Hepatocyte (in vitro differentiated cells): ENCODE measurements around the gene QARS1.

Experiments
- EZH2 ChIP-seq: fragments of 200-600 bp; sonication (generic); IDR thresholded peaks from 2 replicates; pipeline ENCODE4 v1.6.1; 2016; ENCODE audit warnings: antibody characterized with exemption, mild to moderate bottlenecking, borderline replicate concordance
- TF ChIP-seq, protein P1 (sequence below): fragments of 200-600 bp; sonication (generic); IDR thresholded peaks from 2 replicates; pipeline ENCODE4 v1.5.1; 2016; ENCODE audit warnings: antibody characterized with exemption, mild to moderate bottlenecking; ENCODE audit not compliant: poor library complexity

DNA sequence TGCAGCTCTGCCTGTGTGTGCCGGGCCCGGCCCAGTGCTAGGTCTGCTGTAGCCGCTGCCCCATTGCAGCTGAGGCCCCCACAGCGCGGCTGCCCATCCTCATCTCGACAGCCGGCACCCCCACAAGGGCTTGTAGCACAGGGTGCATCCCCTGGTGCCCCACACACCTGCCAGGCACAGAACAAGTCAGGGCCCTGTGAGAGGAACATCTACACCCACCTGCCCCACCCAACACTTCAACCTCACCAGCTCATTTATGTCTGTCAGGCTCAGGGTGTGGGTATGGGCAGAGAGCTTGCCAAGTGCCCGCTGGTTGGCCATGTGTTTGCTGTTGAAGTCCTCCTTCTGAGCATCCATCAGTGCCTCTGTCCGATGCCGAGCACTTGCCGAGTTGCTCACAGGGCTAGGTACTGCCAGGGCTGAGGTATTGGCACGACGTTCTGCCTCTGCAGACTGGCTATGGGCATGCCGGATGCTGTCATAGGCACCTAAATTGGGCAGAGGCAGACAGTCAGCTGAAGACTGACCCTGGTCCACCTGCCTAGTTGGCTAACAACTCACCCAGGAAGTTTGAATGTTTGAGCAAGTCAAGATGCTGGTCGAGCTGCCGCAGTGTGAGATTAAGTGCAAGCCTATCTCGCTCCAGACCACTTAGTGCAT, 18.5 kb upstream of the QARS1 start:
- TF ChIP-seq, protein P1, sequence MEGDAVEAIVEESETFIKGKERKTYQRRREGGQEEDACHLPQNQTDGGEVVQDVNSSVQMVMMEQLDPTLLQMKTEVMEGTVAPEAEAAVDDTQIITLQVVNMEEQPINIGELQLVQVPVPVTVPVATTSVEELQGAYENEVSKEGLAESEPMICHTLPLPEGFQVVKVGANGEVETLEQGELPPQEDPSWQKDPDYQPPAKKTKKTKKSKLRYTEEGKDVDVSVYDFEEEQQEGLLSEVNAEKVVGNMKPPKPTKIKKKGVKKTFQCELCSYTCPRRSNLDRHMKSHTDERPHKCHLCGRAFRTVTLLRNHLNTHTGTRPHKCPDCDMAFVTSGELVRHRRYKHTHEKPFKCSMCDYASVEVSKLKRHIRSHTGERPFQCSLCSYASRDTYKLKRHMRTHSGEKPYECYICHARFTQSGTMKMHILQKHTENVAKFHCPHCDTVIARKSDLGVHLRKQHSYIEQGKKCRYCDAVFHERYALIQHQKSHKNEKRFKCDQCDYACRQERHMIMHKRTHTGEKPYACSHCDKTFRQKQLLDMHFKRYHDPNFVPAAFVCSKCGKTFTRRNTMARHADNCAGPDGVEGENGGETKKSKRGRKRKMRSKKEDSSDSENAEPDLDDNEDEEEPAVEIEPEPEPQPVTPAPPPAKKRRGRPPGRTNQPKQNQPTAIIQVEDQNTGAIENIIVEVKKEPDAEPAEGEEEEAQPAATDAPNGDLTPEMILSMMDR = no peak
- TF ChIP-seq EZH2 = no peak
